Fibroblast of skin of back (primary cell): Measurements from ENCODE around the gene SENP5. TPM values are rescaled to one million over a fixed set of nuclear protein-coding genes. Genes with fewer than 3 reads are reported as not detected.
A peak's percentile ranks its signal among the peaks of the same experiment; 100 is the strongest.
"Not testable (repeated sequence)": the region's sequence is repeated elsewhere in the genome, so short reads cannot be mapped to it uniquely, and the experiment has no call there.

ENCODE experiments used
- DNase-seq: peaks from one replicate; pipeline ENCODE4 v3.0.0-alpha.2; 2013
- polyA plus RNA-seq, 2 experiments: library from polyadenylated mRNA; unstranded; fragments of 120-200 nt; gene quantifications; one replicate each; pipeline ENCODE4 v1.2.1, GENCODE V29; 2013; ENCODE audit not compliant: insufficient read length in 2 of 2

The SENP5 gene
- 15.9 TPM for polyA plus RNA-seq (2013, experiment 1 of 2; ENCODE audit: insufficient read length)
- polyA plus RNA-seq (2013, experiment 2 of 2; ENCODE audit: insufficient read length), result 16.8 TPM

- peak; percentile 90 for DNase-seq
Measured at GRCh38 chr3:196867507-196868296, at the start of gene SENP5. Gene SENP5 (plus strand): TSS chr3:196867920. CDS start chr3:196885182, 17,262 bp downstream.

- no peak for DNase-seq
Measured at GRCh38 chr3:196821806-196822355, 45.8 kb upstream of the SENP5 start.

GRCh38 chr3:196829651-196830050 is 38.1 kb upstream of the SENP5 start:
- DNase-seq, result not testable (repeated sequence)

GRCh38 chr3:196835086-196835485 is 32.6 kb upstream of the SENP5 start:
- DNase-seq, result no peak

- DNase-seq, result not testable (repeated sequence)
Measured at GRCh38 chr3:196836626-196837025, 31.1 kb upstream of the SENP5 start.

- DNase-seq, result peak; percentile 48
Measured at GRCh38 chr3:196837819-196838420, 29.8 kb upstream of the SENP5 start.

GRCh38 chr3:196839351-196839750 is 28.4 kb upstream of the SENP5 start:
- not testable (repeated sequence) for DNase-seq

- DNase-seq, result no peak
Measured at GRCh38 chr3:196842567-196843434, 24.9 kb upstream of the SENP5 start.

- DNase-seq, result no peak
Measured at GRCh38 chr3:196843435-196844110, 24.1 kb upstream of the SENP5 start.

GRCh38 chr3:196844235-196845219 is 23.2 kb upstream of the SENP5 start:
- DNase-seq, result not testable (repeated sequence)

- DNase-seq, result not testable (repeated sequence)
Measured at GRCh38 chr3:196848375-196848774, 19.3 kb upstream of the SENP5 start.

GRCh38 chr3:196849180-196849741 is 18.5 kb upstream of the SENP5 start:
- no peak for DNase-seq

- DNase-seq, result not testable (repeated sequence)
Measured at GRCh38 chr3:196863000-196863399, 4.7 kb upstream of the SENP5 start.

- no peak for DNase-seq
Measured at GRCh38 chr3:196867155-196867506, 589 bp upstream of the SENP5 start.

GRCh38 chr3:196868297-196868661 is 559 bp downstream of the SENP5 start:
- peak; percentile 20 for DNase-seq

GRCh38 chr3:196872316-196872715 is 4.6 kb downstream of the SENP5 start:
- peak; percentile 27 for DNase-seq

- DNase-seq, result not testable (repeated sequence)
Measured at GRCh38 chr3:196874511-196875094, 6.9 kb downstream of the SENP5 start.

GRCh38 chr3:196875258-196875657 is 7.5 kb downstream of the SENP5 start:
- no peak for DNase-seq

GRCh38 chr3:196883361-196883760 is 15.6 kb downstream of the SENP5 start:
- DNase-seq, result no peak

GRCh38 chr3:196886144-196886543 is 18.4 kb downstream of the SENP5 start:
- DNase-seq, result no peak
